Neural progenitor cell (in vitro differentiated cells): ENCODE data around the gene CCDC51. TPM values are rescaled to one million over a fixed set of nuclear protein-coding genes. Genes with fewer than 3 reads are reported as not detected.

Experiments used
- DNase-seq: peaks from one replicate; pipeline ENCODE4 v3.0.0-alpha.2; 2016; ENCODE audit warnings: low spot score
- H2AFZ ChIP-seq: fragments of 200-600 bp; sonication (generic); replicated peaks from 2 replicates; pipeline ENCODE4 v1.6.1; 2016; ENCODE audit warnings: antibody characterized with exemption
- H3F3A ChIP-seq: fragments of 200-600 bp; sonication (generic); 2 replicates; pipeline ENCODE4 v1.6.1; 2016; ENCODE audit warnings: antibody characterized with exemption, low read depth
- H3K27ac ChIP-seq: fragments of 200-600 bp; sonication (generic); 2 replicates; pipeline ENCODE4 v1.5.1; 2016; ENCODE audit warnings: mild to moderate bottlenecking
- H3K27me3 ChIP-seq: fragments of 200-600 bp; sonication (generic); 2 replicates; pipeline ENCODE4 v1.6.1; 2016; ENCODE audit warnings: mild to moderate bottlenecking, moderate library complexity
- H3K36me3 ChIP-seq: fragments of 200-600 bp; sonication (generic); 2 replicates; pipeline ENCODE4 v1.5.1; 2016
- H3K4me1 ChIP-seq: fragments of 200-600 bp; sonication (generic); 2 replicates; pipeline ENCODE4 v1.6.1; 2016; ENCODE audit warnings: mixed run types
- H3K4me2 ChIP-seq: fragments of 200-600 bp; sonication (generic); 2 replicates; pipeline ENCODE4 v1.6.1; 2016
- H3K4me3 ChIP-seq: fragments of 200-600 bp; sonication (generic); 2 replicates; pipeline ENCODE4 v1.5.1; 2016
- H3K79me2 ChIP-seq: fragments of 200-600 bp; sonication (generic); 2 replicates; pipeline ENCODE4 v1.6.1; 2016; ENCODE audit warnings: low read depth
- H3K9ac ChIP-seq: fragments of 200-600 bp; sonication (generic); 2 replicates; pipeline ENCODE4 v1.6.1; 2016
- H3K9me3 ChIP-seq: fragments of 200-600 bp; sonication (generic); 2 replicates; pipeline ENCODE4 v1.5.1; 2016; ENCODE audit warnings: low read depth
- H4K20me1 ChIP-seq: fragments of 200-600 bp; sonication (generic); 2 replicates; pipeline ENCODE4 v1.6.1; 2016; ENCODE audit warnings: low read depth
- H3K27ac Mint-ChIP-seq: 3 replicates; pipeline ENCODE4 v1.8.0; 2021; ENCODE audit warnings: mixed read lengths
- H3K27me3 Mint-ChIP-seq: 2 replicates; pipeline ENCODE4 v1.8.0; 2022; ENCODE audit warnings: low read depth, mild to moderate bottlenecking, inconsistent platforms, moderate library complexity, mixed read lengths; ENCODE audit not compliant: insufficient read depth
- H3K36me3 Mint-ChIP-seq: 3 replicates; pipeline ENCODE4 v1.8.0; 2021; ENCODE audit warnings: mixed read lengths
- H3K4me1 Mint-ChIP-seq: 3 replicates; pipeline ENCODE4 v1.8.0; 2021; ENCODE audit warnings: mixed read lengths
- H3K4me3 Mint-ChIP-seq: 3 replicates; pipeline ENCODE4 v1.8.0; 2021; ENCODE audit warnings: mild to moderate bottlenecking, moderate library complexity, mixed read lengths
- H3K9me3 Mint-ChIP-seq: 3 replicates; pipeline ENCODE4 v1.8.0; 2020; ENCODE audit warnings: mixed read lengths
- CTCF ChIP-seq: fragments of 200-600 bp; sonication (generic); IDR thresholded peaks from 2 replicates; pipeline ENCODE4 v1.5.1; 2017; ENCODE audit warnings: antibody characterized with exemption, mild to moderate bottlenecking
- EZH2 ChIP-seq: fragments of 200-600 bp; sonication (generic); IDR thresholded peaks from 2 replicates; pipeline ENCODE4 v1.6.1; 2017; ENCODE audit warnings: antibody characterized with exemption, mild to moderate bottlenecking, moderate library complexity
- EZH2phosphoT487 ChIP-seq: fragments of 200-600 bp; sonication (generic); IDR thresholded peaks from 2 replicates; pipeline ENCODE4 v1.6.1; 2017; ENCODE audit warnings: antibody characterized with exemption
- total RNA-seq: library from RNA; depleted of rRNA; stranded (reverse); fragments of >200 nt; gene quantifications from 2 replicates; pipeline ENCODE4 v1.2.3, GENCODE V29; 2015; ENCODE audit warnings: low replicate concordance

CCDC51 gene
- total RNA-seq, 1 donor from 2014 or later, result 13.9 TPM

GRCh38 chr3:48416091-48416505, 23.8 kb downstream of the CCDC51 start:
- Histone ChIP-seq H2AFZ (no peak overlapping the region), H3K9ac (no peak overlapping the region), H3K4me2 (no peak overlapping the region), H3K79me2 (no peaks in the 10 kb centered on the region), H3K9me3 (no peaks in the 10 kb centered on the region), H3K27ac (no peak overlapping the region), H3K4me3 (no peak overlapping the region), H3F3A (no peaks in the 10 kb centered on the region), H4K20me1 (peaks cover 21% of the 10 kb centered on the region), H3K36me3 (no peaks in the 10 kb centered on the region), H3K27me3 (no peaks in the 10 kb centered on the region), H3K4me1 (no peaks in the 10 kb centered on the region)
- H3K9me3 Mint-ChIP-seq, result no peaks in the 10 kb centered on the region
- H3K4me1 Mint-ChIP-seq, result no peaks in the 10 kb centered on the region
- no peak for TF ChIP-seq EZH2phosphoT487
- TF ChIP-seq EZH2, result no peak
- no peak for TF ChIP-seq CTCF
- no peak overlapping the region for H3K4me3 Mint-ChIP-seq
- peaks cover 7% of the 10 kb centered on the region for H3K27me3 Mint-ChIP-seq
- DNase-seq, result no peak
- H3K27ac Mint-ChIP-seq, result no peak overlapping the region
- peaks cover 25% of the 10 kb centered on the region for H3K36me3 Mint-ChIP-seq

GRCh38 chr3:48415251-48415953, 24.5 kb downstream of the CCDC51 start:
- peaks cover 22% of the 10 kb centered on the region for H3K36me3 Mint-ChIP-seq
- no peak overlapping the region for H3K4me3 Mint-ChIP-seq
- H3K4me1 Mint-ChIP-seq, result no peaks in the 10 kb centered on the region

GRCh38 chr3:48414376-48415250, 25.3 kb downstream of the CCDC51 start:
- Histone ChIP-seq H3K79me2 (no peaks in the 10 kb centered on the region), H2AFZ (no peak overlapping the region), H3K4me3 (no peak overlapping the region), H3F3A (no peaks in the 10 kb centered on the region), H4K20me1 (peaks cover 13% of the 10 kb centered on the region), H3K9me3 (no peaks in the 10 kb centered on the region), H3K4me2 (no peak overlapping the region), H3K9ac (no peak overlapping the region), H3K27me3 (no peaks in the 10 kb centered on the region), H3K27ac (no peak overlapping the region), H3K36me3 (no peaks in the 10 kb centered on the region), H3K4me1 (no peaks in the 10 kb centered on the region)
- Mint-ChIP-seq H3K36me3 (peaks cover 22% of the 10 kb centered on the region), H3K4me3 (no peak overlapping the region), H3K9me3 (no peaks in the 10 kb centered on the region), H3K27me3 (peaks cover 7% of the 10 kb centered on the region), H3K4me1 (no peaks in the 10 kb centered on the region), H3K27ac (no peak overlapping the region)
- TF ChIP-seq EZH2phosphoT487, result no peak
- TF ChIP-seq EZH2, result no peak
- TF ChIP-seq CTCF, result no peak
- no peak for DNase-seq

More at GRCh38 chr3:48415251-48415953, 24.5 kb downstream of the CCDC51 start:
- Histone ChIP-seq H3K27ac (no peak overlapping the region), H3K36me3 (no peaks in the 10 kb centered on the region), H2AFZ (no peak overlapping the region), H3K79me2 (no peaks in the 10 kb centered on the region), H4K20me1 (peaks cover 14% of the 10 kb centered on the region), H3K4me2 (no peak overlapping the region), H3K27me3 (no peaks in the 10 kb centered on the region), H3F3A (no peaks in the 10 kb centered on the region), H3K9ac (no peak overlapping the region), H3K9me3 (no peaks in the 10 kb centered on the region), H3K4me3 (no peak overlapping the region), H3K4me1 (no peaks in the 10 kb centered on the region)
- Mint-ChIP-seq H3K27me3 (peaks cover 7% of the 10 kb centered on the region), H3K9me3 (no peaks in the 10 kb centered on the region), H3K27ac (no peak overlapping the region)
- TF ChIP-seq EZH2phosphoT487 (no peak), EZH2 (no peak), CTCF (peak; percentile 9)
- no peak for DNase-seq
